ENCODE measurements around the gene FAM110D.
A peak's percentile ranks its signal among the peaks of the same experiment; 100 is the strongest.

FAM110D gene

DNA sequence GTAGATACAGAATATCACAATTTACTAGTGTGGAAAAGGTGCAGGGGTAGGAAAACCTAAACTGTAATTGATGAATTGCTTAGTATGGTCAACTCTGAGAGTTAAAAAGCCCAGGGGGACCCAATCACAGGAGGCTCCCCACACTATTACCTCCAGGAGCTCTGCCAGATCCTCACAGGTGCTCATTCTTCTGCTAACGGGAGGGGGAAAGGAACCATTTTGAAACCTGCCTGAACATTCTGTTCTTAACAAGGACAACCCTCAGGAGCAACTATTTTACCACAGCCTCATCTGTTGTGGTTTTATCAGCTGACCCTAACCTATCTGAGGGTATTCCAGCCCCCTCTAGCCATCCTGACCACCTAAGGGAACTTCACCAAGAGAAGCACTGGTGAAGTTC lies 28.2 kb upstream of the FAM110D start:
- DNase-seq: no peak

DNA sequence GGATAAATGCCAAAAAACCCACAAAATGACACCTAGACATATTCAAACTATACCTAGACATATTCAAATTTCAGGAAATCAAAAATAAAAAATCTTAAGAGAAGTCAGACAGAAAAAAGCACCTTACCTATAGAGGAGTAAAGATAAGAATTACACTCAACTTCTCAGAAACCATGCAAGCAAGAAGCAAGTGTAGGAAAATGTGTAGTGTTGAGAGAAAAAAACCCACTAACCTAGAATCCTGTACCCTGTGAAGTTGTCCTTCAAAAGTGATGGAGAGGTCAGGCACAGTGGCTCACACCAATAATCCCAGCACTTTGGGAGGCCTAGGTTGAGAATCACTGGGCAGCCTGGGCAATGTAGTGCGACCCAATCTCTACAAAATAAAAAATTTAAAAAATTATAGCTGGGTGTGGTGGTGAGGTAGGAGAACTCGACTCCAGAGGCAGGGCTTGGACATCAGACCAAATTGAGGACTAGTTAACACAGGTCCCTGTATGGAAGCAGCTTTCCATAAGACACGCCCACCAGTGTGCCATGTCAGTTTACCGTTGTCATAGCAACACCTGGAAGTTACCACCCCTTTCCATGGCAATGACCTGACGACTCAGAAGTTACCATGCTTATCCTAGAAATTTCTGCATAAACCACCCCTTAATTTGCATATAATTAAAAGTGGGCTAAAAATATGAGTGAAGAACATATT lies 26.6 kb upstream of the FAM110D start:
- DNase-seq: no peak

DNA sequence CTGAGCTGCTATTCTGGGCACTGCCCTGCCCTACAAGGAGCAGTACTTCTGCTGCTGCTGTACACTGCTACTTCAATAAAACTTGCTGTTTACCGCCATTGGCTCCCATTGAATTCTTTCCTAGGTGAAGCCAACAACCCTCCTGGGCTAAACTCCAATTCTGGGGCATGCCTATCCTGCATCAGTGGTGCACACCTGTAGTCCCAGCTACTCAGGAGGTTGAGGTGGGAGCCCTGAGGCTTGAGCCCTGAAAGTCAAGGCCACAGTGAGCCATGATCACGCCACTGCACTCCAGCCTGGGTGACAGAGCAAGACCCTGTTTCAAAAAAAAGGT lies 26.1 kb upstream of the FAM110D start:
- no peak for DNase-seq

DNA sequence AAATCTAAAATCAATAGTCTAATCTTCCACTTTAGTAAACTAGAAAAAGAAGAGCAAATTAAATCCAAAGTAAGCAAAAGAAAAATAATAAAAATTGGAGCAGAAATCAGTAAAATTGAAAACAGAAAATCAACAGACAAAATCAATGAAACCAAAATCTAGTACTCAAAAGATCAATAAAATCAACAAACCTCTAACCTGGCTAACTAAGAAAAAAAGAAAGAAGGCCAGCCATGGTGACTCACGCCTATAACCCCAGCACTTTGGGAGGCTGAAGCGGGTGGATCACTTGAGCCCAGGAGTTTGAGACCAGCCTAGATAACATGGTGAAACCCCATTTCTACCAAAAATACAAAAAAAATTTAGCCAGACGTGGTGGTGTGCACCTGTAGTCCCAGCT lies 24.4 kb upstream of the FAM110D start:
- no peak for DNase-seq

DNA sequence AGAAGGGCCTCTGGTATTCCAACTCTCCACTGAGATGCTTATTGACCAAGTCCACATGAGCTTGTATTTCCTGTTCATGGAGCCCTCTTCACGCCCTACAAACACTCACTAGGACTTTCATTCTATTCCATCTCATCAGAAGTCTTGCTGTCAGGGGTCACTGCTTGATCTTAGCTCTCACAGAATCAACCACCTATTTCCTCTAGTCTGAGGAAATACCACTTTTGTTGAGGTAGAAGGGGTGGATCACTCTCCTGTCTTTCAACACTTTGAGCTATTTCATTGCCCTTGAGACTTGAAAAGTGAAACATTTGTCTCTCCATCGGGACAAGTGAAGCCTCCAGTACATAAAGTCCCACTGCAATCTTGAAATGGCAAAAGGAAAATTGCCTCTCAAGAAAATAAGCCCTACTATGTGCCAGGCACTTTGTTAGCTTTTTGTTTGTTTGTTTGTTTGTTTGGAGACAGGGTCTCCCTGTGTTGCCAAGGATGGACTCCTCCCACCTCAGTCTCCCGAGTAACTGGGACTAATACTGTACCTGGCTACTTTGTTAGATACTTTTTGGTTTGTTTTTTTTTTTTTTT lies 19.8 kb upstream of the FAM110D start:
- no peak for DNase-seq

DNA sequence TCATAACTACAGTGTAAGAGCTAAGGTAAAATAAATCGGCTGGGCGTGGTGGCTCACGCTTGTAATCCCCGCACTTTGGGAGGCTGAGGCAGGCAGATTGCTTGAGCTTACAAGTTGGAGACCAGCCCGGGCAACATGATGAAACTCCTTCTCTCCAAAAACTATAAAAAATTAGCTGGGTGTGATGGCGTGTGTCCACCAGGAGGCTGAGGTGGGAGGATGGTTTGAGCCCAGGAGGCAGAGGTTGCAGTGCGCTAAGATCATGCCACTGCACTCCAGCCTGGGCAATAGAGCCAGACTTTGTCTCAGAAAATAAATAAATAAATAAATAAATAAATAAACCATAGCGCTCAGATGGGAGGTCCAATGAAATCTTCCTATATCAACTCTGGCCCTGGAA lies 16.7 kb upstream of the FAM110D start:
- no peak for DNase-seq

DNA sequence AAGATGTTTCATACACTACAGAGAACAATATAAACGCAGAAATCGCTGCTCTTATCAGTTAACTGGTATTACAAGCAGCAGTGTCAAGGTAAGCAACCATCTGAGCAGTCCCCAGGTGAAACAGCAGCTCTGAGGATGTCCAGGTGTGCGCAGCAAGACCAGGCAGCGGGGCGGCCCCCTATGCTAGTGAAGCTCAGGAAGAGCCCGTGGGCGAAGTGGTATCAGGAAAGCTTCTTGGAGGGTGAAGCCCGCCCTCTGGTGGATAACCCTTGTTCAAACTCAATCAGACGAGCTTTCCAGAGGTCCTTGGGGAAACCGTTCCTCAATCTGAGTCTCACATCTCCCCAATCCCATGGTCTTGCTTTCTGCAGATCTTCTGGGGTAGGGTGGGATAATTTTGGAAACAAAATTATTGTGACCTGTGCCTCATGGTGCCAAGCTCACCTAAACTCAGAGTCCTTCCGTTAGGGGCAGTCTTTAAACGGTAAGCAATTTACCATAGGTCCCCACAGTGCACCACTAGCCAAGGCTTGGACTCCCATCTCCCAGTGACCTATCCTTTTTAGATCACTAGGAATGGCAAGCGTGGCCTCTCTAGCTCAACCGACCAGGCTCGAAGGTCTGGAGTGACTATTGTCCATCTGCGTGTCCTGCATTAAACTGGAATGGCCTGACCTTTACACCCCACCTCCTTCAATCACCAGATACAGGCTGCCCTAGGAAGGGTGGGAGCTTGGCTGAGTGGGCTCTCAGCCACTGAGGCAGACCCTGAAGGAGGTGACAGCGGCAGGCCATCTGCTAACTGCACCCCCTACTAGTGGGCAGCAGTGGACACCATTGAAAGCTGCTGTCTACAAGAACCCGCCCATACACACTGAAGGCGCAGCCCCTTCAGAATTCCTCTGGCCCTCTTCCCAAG lies 13.6 kb upstream of the FAM110D start:
- DNase-seq: peak; percentile 83

DNA sequence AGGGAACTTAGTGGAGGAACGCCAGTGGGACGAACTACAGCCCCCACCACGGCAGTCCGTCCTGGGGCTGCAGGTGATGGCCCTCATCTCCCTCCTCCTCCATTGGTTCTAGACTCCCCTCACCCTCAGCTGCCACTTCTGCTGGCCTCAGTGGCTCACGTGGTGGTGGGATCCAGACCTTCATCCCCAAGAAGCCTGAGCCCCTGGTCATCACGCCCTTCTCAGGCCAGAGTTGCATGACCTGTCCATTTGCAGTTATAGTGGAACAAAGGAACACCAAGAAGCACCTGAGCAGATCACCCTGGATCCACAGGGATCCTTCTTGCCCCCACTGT lies 13.0 kb upstream of the FAM110D start:
- DNase-seq: no peak

DNA sequence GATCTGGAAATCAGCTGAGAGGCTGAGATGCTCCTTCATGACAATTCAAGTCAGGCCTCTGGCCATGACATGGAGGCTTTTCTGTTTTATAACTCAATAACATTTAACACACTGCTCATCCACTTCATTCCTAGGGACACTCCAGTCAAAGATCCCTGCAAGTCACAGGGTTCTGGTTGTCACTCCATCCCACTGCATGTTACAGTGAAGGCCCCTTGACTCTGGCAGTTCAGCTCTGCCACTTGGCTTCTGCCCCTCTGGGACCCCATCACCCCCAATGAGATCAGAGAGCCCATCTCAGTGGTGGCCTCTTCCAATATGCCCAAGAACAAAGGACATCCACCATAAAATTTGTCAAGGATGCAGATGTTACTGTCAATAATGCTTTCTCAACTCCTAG lies 10.0 kb upstream of the FAM110D start:
- DNase-seq: no peak

DNA sequence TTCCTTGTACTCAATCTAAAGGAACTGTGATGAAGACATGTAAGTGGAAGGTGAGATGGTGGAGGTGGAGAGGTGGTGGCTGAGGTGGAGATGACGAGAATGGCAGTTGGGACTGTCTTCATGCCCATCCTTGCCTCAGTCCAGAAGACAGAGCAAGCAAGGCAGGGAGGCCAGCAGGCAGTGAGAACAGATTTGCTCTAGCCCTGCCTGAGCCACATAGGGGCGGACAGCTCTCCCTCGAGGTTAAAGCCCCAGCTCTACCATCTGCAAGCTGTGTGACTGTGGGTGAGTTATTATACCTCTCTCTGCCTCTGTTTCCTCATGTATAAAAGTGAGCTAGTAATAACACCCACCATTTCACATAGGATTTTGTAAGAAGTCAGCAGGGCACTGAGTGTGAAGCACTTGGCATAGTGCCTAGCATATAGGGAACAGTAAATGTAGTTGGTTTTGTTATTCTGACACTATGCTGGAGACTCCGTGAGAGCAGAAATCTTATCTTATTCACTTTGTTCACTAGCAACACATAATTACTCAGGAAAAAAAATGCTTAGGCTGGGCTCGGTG lies 4.8 kb upstream of the FAM110D start:
- DNase-seq: no peak

DNA sequence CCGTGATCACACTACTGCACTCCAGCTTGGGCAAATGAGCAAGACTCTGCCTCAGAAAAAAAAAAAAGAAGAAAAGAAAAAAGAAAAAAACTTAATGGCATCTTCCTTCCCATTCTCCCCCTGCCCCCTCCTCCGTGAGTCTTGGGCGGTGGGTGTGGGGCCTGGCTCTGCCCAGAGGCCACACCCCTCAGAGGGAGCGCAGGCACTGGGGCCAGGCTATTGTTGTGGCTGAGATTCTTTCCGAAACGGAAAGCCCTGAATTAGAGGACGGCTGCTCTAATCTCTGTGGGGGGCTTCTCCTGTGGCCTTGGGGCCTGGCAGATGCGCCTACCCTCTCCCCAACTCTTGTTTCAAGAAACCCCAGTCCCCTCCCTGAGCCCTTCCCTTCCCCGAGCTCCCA lies 4.1 kb upstream of the FAM110D start:
- DNase-seq: no peak

DNA sequence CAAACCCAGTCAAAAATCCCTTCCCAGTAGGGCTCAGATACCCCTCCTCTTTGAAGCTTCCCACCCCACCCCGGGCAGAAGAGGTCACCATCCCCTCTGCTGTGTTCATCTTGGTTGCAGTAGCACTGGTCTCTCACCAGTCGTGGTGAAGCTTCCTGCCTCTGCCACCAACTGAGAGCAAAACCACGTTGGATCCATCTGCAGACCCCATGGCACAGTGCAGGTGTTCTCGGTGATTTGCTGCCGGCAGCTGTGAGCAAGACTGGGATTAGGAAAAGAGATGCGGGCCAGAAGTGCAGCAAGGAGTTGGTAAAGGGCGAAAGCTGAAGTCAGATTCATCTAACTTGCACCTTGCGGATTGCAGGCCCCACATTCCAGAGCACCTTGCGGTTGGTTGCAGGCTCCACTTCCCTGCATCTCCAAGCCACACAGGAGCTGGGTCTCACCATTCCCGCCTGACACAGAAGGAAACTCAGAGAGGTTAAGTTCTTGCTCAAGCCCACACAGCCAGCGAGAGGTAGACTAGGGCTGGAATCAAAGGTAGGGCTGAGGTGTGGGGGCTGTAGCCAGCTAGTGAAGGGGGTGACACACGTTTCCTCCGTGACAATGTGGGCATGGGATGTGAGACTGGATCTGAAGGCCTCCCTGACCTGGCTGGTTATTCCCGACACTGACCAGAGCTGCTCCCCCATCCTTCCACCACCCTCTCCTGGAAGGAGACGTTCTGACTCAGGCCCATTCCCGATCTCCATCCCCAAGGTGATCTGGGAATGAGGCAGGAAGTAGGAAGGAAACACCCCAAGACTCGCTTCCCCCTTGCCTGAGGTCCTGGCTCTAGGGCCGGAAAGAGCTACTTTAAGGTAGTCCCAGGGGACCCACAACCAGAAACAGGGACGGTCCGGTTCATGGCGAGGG lies 3.3 kb upstream of the FAM110D start:
- no peak for DNase-seq

DNA sequence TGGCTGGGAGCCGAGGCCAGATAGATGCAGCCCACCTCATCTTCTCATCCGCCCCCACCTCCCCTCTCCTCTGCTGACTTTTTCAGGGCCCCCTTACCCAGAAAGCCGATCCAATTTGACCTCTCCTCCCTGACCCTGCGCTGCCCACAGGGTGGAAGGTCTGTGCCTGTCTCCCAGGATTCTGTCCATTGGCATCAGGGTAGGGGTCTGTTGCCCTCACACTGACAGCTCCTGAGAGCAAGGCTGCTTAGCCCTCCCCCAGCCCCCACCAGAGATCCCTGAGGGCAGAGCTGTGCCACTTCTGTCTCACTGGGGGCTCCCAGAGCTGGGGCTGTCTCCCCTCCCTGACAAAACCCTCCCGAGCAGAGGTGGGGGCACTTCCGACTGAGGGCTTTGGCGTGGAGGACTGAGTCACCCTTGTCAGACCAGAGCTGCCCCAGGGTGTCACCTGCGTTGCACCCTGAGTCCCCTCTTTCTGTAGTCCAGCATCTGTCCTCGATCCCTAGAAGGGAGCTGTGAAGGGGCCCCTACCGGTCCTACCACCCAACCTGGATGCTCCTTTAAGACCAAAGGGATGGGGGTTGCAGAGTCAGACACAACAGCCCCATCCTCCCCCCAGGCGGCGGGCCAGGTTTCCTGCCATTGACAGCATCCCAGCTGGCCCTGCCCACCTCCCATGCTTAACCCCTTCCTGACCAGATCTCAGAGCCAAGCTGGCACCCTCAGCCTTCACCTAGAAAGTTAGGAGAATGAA lies 2.4 kb upstream of the FAM110D start:
- no peak for DNase-seq

DNA sequence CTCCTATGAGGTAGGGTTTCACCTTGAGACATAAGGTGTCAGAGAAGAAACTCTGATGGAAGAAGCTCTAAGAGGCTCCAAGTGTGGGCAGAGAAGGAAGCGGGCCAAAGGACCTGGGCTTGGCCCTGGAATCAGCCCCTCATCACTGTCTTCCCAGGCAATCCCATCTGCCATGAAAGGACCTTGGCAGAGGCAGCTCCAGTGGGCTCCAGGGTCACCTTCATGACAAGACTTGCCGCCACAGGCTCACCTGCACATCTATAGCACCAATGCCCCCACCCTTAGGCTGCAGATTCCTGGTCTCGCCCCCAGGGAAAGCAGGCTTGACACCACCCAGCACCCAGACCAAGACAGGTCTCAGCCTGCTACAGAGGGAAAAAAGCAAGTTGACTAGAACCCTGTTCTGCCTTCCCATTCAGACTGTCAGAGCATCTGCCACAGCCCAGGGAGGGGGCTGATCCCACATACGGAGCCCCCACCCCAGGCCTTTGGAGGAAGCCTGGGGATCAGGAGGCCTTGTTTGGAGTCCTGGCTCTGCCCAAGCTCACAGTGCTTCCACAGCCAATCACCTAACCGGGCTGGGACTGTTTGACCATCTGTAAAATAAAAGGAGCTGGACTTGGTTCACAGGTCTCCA lies 490 bp upstream of the FAM110D start:
- no peak for DNase-seq

DNA sequence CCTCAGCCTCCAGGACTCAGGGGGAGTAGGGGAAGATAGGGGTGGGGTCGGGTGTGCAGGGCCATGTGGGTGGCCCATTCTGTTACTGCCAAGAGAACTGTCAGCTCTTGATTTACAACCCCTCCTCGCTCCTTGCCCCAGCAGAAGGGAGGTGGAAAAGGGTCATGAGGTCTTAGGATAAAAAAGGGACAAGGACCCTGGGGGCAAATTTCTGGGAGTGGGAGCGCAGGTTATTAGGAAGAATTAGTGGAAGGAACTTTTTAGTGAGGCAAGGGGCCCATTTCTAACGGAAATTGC lies 812 bp downstream of the FAM110D start:
- no peak for DNase-seq

DNA sequence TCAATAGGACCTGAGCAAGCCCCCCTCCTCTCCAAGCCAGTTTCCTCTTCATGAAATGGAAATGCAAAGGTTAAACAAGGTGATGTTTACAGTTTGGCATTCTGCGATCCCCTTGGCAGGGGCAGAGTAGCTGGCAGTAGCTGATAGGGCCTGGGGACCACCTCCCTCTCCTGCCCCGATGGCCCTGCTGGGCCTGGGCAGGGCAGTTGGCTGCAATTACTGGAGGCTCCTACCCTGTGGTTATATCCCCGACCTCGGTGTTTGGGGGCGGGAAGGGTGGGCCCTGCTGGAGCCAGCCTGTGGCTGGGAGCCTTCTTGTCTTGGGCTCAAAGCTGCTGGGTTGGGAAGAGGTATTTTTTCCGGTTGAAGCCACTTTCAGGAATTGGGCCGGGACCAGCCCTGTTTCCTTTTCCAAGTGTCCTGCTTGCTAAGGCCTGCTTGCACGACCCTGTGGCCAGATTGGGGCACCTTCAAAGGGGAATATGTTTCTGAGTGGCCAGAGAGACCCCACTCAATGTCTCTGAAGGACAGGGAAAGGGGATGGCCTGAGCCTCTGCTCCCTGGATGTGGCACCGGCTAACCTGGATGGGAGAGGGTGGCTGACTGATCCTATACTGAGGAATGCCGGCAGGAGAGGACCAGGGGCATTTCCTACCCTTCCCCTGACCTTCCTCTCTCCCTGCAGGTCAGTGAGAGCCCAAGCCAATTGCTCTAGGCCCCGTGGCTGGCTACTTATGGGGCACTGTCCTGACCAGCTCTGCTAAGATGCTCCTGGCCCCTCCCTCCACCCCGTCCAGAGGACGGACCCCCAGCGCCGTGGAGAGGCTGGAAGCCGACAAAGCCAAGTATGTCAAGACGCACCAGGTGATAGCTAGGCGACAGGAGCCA lies 1.9 kb downstream of the FAM110D start:
- DNase-seq: no peak

DNA sequence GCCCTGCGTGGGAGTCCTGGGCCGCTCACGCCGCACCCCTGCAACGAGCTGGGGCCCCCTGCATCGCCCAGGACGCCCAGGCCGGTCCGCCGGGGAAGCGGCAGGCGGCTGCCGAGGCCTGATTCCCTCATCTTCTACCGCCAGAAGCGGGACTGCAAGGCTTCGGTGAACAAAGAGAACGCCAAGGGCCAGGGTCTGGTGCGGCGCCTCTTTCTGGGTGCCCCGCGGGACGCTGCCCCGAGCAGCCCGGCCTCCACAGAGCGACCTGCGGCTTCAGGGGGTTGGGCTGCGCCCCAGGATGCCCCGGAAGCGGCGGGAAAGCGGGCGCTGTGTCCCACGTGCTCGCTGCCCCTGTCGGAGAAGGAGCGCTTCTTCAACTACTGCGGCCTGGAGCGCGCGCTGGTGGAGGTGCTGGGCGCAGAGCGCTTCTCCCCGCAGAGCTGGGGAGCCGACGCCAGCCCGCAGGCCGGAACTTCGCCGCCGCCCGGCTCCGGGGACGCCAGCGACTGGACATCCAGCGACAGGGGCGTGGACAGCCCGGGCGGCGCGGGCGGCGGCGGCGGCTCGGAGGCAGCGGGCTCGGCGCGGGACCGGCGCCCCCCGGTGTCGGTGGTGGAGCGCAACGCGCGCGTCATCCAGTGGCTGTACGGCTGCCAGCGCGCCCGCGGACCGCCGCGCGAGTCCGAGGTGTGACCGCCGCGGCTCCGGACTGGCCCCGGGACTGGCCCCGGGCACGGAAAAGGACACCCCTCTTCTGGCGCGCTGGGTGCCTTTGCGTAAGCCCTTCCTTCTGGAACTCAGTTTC lies 2.7 kb downstream of the FAM110D start:
- peak; percentile 78 for DNase-seq

DNA sequence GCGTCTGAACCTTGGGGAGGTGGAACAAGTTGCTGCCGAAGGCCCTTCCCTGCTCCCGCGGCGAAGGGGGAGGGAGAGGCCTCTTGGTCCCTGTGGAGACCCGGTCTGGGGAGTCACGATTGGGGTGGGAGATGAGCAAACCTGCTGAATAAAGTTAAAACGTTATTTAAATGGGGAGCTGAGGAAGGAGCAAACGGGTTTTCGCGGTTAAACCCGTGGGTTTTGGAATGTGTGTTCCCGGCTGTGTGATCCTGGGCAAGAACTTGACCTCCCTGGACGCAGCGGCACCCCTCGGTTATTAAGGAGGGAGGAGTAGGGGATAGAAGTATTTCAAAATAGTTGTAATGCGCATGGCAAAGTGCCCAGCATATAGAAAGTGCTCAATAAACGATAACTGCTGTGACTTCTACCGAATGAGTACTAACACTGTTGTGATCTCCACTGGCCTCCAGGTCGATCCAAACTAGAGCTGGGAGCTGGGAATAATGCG lies 3.4 kb downstream of the FAM110D start:
- no peak for DNase-seq

DNA sequence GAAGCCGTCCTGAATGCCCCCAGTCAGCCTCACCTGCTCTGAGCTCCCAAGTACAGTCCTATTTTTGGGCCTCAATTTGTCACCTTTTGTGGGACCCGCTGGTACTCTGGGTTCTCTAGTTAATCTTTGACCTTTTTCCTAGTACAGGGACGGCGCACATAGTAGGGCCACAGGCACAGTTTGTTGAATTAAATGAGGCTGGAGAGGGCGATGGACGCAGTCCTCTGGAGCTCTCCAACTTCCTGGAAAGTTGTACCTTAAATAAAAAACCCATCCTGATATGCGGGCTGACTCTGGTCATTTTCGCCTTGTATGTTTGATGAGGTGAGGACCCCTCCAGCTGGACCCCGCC lies 4.8 kb downstream of the FAM110D start:
- DNase-seq: no peak

All from right forelimb (tissue), 1 donor.